H54 (cell line): ENCODE data around the gene CDH9.

Source experiments
- DNase-seq: peaks from one replicate; pipeline ENCODE4 v3.0.0; 2011; ENCODE audit warnings: low spot score, mixed read lengths; ENCODE audit not compliant: insufficient read length
- FAIRE-seq: peaks from 3 replicates; lab custom pipeline; 2011; peaks lifted over from hg19 to GRCh38; lab: Jason Lieb, UNC
- POLR2A ChIP-seq: IDR thresholded peaks from 2 replicates; pipeline ENCODE4 v1.6.1; 2011; ENCODE audit warnings: low read depth, mild to moderate bottlenecking, low read length

Gene CDH9

GRCh38 chr5:27009540-27009915 is 28.9 kb downstream of the CDH9 start:
- FAIRE-seq (no peak), DNase-seq (no peak)
- no peak for TF ChIP-seq POLR2A

DNA sequence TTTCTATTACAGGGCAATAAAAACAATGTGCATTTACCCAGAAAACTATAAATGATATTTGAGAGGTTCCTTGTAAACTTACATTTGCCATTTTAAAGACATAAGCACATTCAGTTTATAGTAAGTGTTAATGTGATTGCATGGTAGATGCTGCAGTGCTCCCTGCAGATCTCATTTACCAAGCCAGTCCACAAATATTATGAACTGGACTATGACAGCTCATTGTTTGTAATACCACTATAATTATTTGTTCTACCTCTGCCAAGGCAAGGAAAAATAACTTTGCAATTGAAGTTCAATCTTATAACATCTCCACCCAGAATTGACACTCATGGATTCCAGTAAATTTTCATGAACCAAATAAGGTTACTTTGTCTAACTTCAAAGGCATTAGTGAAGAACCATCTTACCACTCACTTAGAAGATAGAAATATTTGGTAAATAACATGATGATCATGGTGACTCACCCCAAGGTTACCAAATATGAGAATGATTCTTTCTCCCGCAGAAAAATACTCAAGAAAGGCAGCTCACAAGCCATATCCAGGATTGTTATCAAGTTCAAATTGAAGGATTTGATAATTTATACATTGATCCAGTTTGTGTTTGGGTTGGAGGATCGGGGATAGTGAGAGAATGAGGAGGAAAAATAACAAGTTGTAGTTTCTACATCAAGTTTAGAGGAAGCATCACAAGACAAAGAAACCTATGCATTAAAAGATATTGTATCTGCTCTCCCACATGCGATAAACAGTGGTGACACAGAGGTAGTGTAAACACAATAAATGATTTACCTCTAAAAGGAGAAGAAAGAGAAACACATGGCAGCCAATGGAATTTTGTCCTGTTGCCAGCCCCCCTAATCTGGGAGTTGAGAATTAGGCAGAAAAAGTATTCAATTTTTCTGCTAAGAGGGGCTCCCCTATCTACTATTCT is 29.5 kb downstream of the CDH9 start:
- no peak for TF ChIP-seq POLR2A
- no peak for DNase-seq
- no peak for FAIRE-seq

- FAIRE-seq: no peak
- TF ChIP-seq POLR2A: no peak
- no peak for DNase-seq
Observed at GRCh38 chr5:27007121-27007520, 31.3 kb downstream of the CDH9 start.

DNA sequence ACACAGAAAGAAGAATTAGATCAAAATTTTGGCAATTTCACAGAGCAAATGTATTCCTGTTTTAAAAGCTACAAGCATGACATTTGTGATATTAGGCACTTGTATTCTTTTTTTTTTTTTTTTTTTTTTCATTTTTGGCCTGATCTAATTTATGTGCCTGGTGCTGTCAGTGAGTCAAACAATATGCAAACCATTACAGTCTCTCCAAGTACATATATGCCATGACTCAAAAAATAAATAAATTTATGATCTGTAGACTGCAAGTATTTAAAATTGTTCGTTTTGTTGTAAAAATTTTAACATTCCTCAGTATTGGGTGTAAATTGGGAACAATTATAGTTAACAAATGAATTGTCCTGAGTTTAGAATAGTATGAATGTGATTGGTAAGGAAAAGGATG is 51.4 kb downstream of the CDH9 start:
- DNase-seq: no peak
- FAIRE-seq: no peak
- TF ChIP-seq POLR2A: no peak

GRCh38 chr5:26981750-26982149 is 56.6 kb downstream of the CDH9 start:
- no peak for DNase-seq
- FAIRE-seq: no peak

GRCh38 chr5:26959290-26959689 is 79.1 kb downstream of the CDH9 start:
- no peak for FAIRE-seq
- TF ChIP-seq POLR2A: no peak

More at GRCh38 chr5:26981750-26982149, 56.6 kb downstream of the CDH9 start:
- no peak for TF ChIP-seq POLR2A

GRCh38 chr5:26955161-26955560 is 83.2 kb downstream of the CDH9 start:
- DNase-seq (no peak), FAIRE-seq (no peak)
- no peak for TF ChIP-seq POLR2A

More at GRCh38 chr5:26959290-26959689, 79.1 kb downstream of the CDH9 start:
- DNase-seq: no peak

DNA sequence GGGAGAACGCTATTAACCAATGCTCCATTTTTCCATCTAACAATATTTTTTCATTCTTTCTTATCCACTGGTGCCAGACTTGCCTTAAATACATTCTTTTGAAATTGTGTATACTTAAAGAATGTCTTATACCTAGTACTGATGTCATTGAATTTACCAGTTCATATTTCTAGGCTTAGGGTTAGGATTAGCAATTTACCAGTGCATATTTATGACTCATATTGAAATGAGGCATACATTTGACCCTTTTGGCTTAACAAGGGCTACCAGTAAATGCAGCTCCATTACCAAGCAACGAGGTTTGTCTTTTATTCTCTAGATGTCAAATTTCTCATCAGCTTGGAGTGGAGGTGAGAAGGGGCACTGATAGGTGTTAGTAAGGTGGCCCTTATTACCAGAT is 89.5 kb downstream of the CDH9 start:
- DNase-seq (no peak), FAIRE-seq (peak; percentile 23)
- TF ChIP-seq POLR2A: no peak

DNA sequence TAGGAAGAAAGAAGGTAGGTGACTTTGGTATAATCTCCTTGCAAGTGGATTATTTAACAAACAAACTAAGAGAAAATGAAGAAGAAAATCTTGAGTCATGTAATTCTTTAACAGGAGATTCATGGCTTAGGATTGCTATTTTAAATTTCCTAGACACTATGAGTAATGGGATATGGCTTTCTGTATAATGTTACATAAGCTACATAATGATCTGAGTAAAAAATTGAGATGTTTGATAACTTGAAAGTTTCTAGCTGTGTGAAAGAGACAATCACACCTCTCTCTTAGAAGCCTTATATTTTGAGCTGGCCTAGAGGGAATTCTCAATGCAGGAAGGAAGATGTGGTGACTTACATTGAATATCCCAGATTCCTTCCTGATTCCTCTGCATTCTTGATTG is 92.5 kb downstream of the CDH9 start:
- no peak for DNase-seq
- peak; percentile 67 for FAIRE-seq
- no peak for TF ChIP-seq POLR2A

DNA sequence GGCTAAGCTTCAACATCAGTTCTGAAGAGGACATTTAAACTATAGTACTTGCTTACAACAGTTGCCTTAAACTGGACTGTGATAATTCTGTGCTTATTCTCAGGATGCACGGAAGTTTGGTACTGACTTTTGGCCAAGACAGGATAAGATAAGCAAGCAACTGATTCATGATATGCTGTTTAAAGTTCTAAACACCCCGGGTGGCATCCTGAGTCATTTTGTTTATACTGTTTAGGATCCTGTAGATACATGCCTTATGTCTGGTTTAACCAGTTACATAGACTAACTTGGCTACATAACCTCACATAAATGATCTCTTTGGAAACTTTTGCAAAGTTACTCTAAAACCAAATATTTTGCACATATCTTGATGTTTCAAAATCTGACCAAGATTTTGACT is 95.9 kb downstream of the CDH9 start:
- peak; percentile 9 for DNase-seq
- TF ChIP-seq POLR2A: no peak
- FAIRE-seq: peak; percentile 95

GRCh38 chr5:26940994-26941393 is 97.4 kb downstream of the CDH9 start:
- peak; percentile 91 for FAIRE-seq
- DNase-seq: no peak
- TF ChIP-seq POLR2A: no peak

DNA sequence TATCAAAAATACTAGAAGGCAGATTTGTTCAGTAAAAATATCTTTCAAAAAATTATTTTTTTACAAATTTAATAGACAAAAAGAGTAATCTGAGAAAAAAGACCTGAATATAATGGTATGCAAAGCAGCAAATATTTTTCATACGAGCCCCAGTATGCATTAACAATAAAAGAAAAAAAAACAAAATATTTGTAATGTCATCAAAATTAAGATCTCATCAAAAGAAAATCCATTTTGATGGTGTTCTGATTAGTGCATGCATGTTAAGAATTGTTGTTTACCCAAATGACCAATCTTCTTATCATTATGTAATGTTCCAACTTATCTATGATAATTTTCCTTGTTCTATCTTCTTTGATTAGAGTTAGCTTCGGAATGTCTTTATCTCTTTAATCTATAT is 106.1 kb downstream of the CDH9 start:
- no peak for DNase-seq
- TF ChIP-seq POLR2A: no peak
- no peak for FAIRE-seq

DNA sequence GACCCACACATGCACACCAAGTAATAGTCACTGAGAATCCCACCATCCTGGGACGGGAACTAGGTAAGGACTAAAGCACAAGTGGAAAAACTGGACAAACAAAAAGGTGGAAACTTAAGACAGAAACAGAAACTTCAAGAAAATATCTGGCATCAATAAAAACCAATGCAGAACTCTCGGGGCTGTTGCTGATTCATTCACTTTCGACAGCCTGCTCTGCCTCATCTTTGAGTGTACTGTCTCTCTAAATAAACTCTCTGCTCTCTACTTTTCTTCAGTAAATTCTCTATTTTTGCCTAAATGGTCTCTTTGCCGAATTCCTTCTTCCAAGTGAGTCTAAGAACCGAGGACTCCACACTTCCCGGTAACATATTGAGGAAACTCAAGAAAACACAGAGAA is 116.9 kb downstream of the CDH9 start:
- no peak for TF ChIP-seq POLR2A
- FAIRE-seq (no peak), DNase-seq (no peak)

DNA sequence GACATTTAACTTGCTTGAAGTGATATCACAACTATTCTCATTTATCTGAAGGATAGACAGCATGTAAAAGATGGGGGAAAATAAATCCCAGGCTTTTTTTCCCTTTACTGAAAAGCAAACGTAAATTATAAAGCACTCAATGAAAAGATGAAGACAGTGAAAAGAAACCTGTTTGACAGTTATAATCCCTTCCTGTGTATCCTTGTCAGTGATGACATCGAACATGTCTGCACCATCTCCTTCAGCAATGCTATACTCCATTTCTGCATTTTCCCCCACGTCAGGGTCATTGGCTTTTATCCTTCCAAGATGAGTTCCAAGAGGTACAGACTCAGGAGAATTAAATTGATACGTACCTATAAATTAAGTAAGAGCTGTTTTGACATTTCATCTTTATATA is 134.9 kb downstream of the CDH9 start:
- no peak for TF ChIP-seq POLR2A
- peak; percentile 67 for FAIRE-seq
- DNase-seq: no peak

DNA sequence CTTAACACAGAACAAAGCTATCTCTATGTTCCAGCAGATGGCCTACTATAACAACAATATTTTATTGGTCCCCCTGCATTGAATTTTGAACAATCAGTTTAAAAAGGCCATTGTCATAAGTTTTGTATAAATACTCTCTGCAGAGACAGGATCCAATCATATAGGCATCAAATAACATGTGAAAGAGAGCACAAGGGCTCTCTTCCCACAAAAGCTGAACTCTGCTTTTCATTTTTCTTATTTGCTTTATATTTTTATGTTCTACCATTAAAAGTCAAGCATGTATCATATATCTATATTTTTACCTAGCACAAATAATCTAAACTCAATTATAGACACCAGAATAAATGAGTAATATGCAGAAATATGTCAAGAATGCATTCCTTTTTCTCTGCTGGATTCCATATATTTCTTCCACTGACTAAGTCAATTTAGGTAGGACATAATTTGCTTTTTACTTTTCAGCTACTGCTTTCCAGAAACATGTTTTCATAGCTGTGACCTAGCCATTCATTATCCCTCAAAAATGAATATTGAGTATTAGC is 143.6 kb downstream of the CDH9 start:
- FAIRE-seq (peak; percentile 96), DNase-seq (peak; percentile 3)
- no peak for TF ChIP-seq POLR2A

GRCh38 chr5:26893078-26893477 is 145.3 kb downstream of the CDH9 start:
- FAIRE-seq: peak; percentile 41
- DNase-seq: no peak
- TF ChIP-seq POLR2A: no peak
